Stimulated activated CD8-positive, alpha-beta memory T cell treated with anti-CD3 and anti-CD28 coated beads, Interleukin-4, amount 100 ng/mL, for 4 hours (primary cell): ENCODE results near the gene INPP4B.
"Not testable (repeated sequence)": the region's sequence is repeated elsewhere in the genome, so short reads cannot be mapped to it uniquely, and the experiment has no call there.

Experiments used
- DNase-seq, 2 donors: peaks; one replicate each; pipeline ENCODE4 v3.0.0-alpha.2; 2020; ENCODE audit warnings: low read depth in 2 of 2, low spot score in 1 of 2

The INPP4B gene

GRCh38 chr4:142687547-142688275 is 158.4 kb downstream of the INPP4B start:
- no peak for DNase-seq

- DNase-seq = no peak
These were observed 160.0 kb downstream of the INPP4B start for GRCh38 chr4:142686081-142686480.

DNA sequence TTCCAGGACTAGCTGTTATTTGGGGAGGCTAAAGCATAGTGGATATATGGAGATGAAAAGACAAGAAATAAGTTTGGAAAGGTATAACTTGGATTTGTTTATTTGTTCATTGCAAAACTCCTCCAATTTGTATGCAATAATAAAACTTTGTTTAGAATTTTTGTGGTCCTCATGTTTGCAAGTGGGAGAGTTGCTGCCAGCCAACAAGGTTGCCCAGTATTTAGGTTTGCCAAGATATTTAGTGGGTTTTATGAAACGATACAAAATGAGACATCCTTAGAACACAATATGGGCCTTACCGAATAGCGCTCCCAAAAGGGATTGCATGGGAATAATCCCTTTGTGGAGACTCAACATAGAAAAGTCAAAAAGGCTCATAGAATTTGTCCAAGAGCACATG is 162.1 kb downstream of the INPP4B start:
- DNase-seq = no peak

- no peak for DNase-seq
These were observed 162.6 kb downstream of the INPP4B start for GRCh38 chr4:142683503-142683902.

GRCh38 chr4:142671516-142671915 is 174.6 kb downstream of the INPP4B start:
- DNase-seq = no peak

GRCh38 chr4:142663828-142664227 is 182.3 kb downstream of the INPP4B start:
- DNase-seq = no peak

- DNase-seq = no peak
These were observed 185.4 kb downstream of the INPP4B start for GRCh38 chr4:142660728-142661127.

DNA sequence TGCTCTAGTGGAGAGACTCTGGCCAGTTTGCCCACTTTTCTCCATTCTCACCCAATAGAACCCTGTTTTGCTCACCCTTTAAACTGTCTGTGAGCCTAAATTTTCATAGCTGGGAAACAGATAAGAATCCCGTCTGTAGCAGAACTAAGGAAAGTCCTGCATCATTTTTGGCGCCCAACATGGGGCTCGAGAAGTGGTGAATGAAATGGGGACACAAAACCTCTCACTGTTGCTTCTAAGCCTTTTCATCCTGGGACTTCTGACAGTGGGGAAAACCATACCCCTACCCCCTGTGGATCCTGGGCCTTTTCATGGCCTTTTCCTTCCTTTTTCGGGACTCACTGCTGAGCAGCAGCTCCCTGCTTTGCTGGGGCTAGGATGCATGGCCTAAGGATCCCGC is 189.9 kb downstream of the INPP4B start:
- no peak for DNase-seq

- DNase-seq = no peak
These were observed 197.7 kb downstream of the INPP4B start for GRCh38 chr4:142648378-142648777.

DNA sequence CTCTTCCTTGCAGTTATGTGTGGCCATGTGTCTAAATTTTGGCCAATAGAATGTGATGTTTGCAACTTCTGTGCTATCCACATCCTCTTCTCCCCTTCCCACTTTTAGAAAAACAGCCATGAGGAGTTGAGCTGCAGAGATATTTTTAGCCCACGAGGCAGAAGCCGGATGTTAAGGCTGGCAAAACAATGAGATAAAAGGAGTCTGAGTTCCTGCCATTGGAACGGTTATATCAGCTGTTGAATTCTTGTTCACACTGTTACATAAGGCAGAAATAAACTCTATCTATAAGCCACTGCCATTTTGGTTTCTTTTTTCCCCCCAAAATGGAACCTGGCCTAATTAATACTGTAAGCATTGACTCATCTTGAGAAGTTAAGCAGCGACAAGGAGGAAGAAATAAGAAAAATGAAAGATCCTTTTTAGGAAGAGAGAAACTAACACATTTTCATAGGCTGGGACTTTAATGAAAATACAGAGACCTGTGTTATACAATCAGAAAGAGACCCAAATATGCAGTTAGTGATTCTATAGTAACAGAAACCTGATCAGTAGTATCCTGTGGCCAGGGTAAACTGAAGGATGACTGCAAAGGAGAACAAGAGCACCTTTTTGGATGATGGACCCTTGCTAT is 200.5 kb downstream of the INPP4B start:
- DNase-seq = no peak

DNA sequence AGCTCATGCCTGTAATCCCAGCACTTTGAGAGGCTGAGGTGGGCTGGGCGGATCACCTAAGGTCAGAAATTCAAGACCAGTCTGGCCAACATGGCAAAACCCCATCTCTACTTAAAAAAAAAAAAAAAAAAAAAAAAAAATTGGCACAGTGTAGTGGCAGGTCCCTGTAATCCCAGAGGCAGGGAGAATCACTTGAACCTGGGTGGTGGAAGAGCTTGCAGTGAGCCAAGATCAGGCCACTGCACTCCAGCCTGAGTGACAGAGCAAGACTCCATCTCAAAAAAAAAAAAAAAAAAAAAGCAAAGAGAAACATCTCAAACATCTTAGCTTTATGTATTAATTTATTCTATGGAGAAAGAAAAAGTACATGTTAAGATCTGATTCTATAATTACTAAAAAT is 201.5 kb downstream of the INPP4B start:
- DNase-seq = not testable (repeated sequence)

- DNase-seq = no peak
These were observed 208.5 kb downstream of the INPP4B start for GRCh38 chr4:142637614-142638013.

GRCh38 chr4:142631836-142632235 is 214.3 kb downstream of the INPP4B start:
- no peak for DNase-seq

DNA sequence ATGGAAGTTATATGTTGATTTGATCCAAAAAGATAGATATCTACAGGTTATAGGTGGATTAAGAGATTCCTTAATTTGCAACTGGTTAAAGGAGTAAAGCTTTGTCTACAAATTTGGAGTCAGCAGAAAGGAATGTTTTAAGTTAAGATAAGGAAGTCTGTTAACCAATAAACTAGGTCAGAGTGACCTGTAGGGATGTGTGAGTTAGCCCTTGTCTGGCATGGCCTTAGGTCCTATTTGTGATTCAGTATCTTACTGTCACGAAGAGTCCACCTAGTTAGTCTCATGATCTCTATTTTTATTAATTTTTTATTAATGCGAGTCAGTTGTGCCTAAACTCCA is 230.8 kb downstream of the INPP4B start:
- DNase-seq = no peak

- DNase-seq = no peak
These were observed 231.3 kb downstream of the INPP4B start for GRCh38 chr4:142614621-142615323.

GRCh38 chr4:142607976-142608375 is 238.1 kb downstream of the INPP4B start:
- DNase-seq = no peak

GRCh38 chr4:142600952-142601351 is 245.1 kb downstream of the INPP4B start:
- DNase-seq = no peak

- no peak for DNase-seq
These were observed 248.0 kb downstream of the INPP4B start for GRCh38 chr4:142598132-142598531.

GRCh38 chr4:142596595-142596994 is 249.5 kb downstream of the INPP4B start:
- DNase-seq = no peak

GRCh38 chr4:142596121-142596520 is 250.0 kb downstream of the INPP4B start:
- DNase-seq = no peak

GRCh38 chr4:142595222-142595871 is 250.8 kb downstream of the INPP4B start:
- DNase-seq = no peak

DNA sequence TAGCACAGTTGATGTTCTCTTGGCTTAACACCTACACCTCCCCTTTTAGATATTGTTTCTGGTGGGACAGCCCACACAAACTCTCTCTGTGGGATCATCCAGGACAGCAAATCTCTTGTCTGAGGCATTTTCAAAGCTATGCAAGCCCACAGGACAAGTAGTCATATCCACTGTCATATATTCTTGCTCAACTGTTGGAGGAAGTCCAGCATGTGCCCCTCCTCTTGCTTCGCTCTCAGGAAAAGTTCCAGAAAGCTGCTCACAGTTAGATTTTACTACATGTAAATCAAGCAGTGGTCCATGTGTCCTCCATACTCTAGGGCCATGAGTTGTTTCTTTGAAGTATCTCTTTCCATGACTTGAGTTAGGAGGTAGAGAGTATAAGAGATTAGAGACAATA is 260.7 kb downstream of the INPP4B start:
- DNase-seq = no peak
